Occipital lobe (tissue), 2 donors: Measurements from ENCODE around the gene IFT27. TPM values are rescaled to one million over a fixed set of nuclear protein-coding genes. Genes with fewer than 3 reads are reported as not detected.
A peak's percentile ranks its signal among the peaks of the same experiment; 100 is the strongest.

Source experiments
- DNase-seq: peaks from one replicate; lab custom pipeline; 2025; lab: John Stamatoyannopoulos, UW
- total RNA-seq: library from RNA; depleted of rRNA; stranded (reverse); fragments of >200 nt; gene quantifications from one replicate; pipeline ENCODE4 v1.2.3, GENCODE V29; 2014

The IFT27 gene
- 16.4 TPM for total RNA-seq

- DNase-seq, result peak; percentile 98
These were observed at the start of gene IFT27 for GRCh38 chr22:36775964-36776669. IFT27 (minus strand) TSS chr22:36776119; CDS start chr22:36775707, 412 bp downstream.

DNA sequence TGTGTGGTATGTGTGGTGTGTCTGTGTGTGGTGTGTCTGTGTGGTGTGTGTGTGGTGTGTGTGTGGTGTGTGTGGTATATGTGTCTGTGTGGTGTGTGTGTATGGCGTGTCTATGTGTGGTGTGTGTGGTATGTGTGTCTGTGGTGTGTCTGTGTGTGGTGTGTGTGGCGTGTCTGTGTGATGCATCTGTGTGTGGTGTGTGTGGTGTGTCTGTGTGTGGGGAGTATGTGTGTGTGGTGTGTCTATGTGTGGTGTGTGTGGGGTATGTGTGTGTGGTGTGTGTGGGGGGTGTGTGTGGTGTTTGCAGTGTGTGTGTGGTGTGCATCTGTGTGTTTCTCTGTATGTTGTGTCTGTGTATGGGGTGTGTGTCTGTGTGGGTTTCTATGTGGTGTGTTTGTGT lies 48.7 kb upstream of the IFT27 start:
- no peak for DNase-seq

- DNase-seq, result no peak
These were observed 47.4 kb upstream of the IFT27 start for GRCh38 chr22:36823186-36823839.

GRCh38 chr22:36822581-36822980 lies 46.7 kb upstream of the IFT27 start:
- DNase-seq, result no peak

GRCh38 chr22:36819112-36819511 lies 43.2 kb upstream of the IFT27 start:
- no peak for DNase-seq

- DNase-seq, result no peak
These were observed 42.2 kb upstream of the IFT27 start for GRCh38 chr22:36818010-36818642.

DNA sequence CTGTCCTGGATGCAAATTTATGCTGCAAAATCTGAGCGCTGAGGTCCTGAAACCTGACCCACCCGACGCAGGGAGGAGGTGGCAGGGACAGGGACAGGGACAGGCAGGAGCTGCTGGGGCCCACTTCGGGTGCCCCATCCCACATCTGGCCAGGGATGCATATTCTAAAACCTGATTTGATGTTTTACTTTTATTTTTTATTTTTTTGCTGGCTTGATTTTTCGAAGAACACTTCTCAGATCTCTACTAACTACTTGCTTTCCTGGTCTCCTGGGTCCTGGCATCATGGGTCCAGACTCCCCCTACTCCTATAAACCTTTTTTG lies 41.6 kb upstream of the IFT27 start:
- DNase-seq, result no peak

- peak; percentile 12 for DNase-seq
These were observed 41.0 kb upstream of the IFT27 start, which contains the start of gene PVALB for GRCh38 chr22:36816636-36817524. PVALB (minus strand) TSS chr22:36817035; CDS start chr22:36817005, 30 bp downstream.

- no peak for DNase-seq
These were observed 40.4 kb upstream of the IFT27 start for GRCh38 chr22:36816339-36816635.

GRCh38 chr22:36815558-36816338 lies 39.8 kb upstream of the IFT27 start:
- no peak for DNase-seq

- no peak for DNase-seq
These were observed 38.9 kb upstream of the IFT27 start for GRCh38 chr22:36814801-36815200.

- no peak for DNase-seq
These were observed 35.3 kb upstream of the IFT27 start for GRCh38 chr22:36811094-36811800.

DNA sequence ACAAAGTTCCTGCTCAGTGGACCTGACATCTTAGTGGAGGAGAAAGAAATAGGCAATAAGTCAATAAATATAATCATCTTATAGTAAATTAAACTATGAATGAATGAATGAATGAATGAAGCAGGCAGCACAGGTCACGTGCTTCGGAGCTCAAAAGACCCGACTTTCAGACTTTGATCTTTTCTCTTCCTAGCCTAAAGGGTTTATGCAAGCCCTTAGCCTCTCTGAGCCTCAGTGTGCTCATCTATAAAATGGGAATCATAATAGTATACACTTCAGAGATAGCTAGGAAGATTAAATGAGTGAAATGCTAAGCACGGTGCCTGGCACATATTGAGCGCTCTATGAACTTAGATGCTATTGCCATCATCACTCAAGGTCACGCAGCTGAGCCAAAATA lies 33.4 kb upstream of the IFT27 start:
- no peak for DNase-seq

- DNase-seq, result no peak
These were observed 32.9 kb upstream of the IFT27 start for GRCh38 chr22:36808721-36809344.

- DNase-seq, result no peak
These were observed 31.7 kb upstream of the IFT27 start for GRCh38 chr22:36807627-36808026.

DNA sequence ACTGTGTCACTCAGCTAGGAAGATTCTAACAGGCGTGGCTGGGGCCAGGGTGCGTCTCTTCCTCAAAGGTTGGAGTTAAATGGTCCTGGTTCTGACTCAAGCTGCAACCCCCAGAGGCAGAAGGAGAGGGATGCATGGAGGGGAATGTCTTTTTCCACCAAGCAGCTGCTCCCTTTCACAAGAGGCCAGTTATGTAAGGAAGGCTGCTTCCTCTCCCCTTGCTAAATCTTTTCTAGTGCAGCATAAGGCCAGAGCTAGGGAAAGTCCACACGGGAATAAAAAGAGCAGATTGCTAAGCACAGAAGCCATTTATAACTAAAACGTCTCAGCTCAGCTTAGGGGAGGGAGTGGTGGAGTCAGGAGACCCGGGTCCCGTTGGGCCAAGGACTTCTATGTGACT lies 30.9 kb upstream of the IFT27 start:
- DNase-seq, result no peak

GRCh38 chr22:36803358-36803757 lies 27.4 kb upstream of the IFT27 start:
- DNase-seq, result no peak

- DNase-seq, result no peak
These were observed 22.8 kb upstream of the IFT27 start for GRCh38 chr22:36798674-36799066.

DNA sequence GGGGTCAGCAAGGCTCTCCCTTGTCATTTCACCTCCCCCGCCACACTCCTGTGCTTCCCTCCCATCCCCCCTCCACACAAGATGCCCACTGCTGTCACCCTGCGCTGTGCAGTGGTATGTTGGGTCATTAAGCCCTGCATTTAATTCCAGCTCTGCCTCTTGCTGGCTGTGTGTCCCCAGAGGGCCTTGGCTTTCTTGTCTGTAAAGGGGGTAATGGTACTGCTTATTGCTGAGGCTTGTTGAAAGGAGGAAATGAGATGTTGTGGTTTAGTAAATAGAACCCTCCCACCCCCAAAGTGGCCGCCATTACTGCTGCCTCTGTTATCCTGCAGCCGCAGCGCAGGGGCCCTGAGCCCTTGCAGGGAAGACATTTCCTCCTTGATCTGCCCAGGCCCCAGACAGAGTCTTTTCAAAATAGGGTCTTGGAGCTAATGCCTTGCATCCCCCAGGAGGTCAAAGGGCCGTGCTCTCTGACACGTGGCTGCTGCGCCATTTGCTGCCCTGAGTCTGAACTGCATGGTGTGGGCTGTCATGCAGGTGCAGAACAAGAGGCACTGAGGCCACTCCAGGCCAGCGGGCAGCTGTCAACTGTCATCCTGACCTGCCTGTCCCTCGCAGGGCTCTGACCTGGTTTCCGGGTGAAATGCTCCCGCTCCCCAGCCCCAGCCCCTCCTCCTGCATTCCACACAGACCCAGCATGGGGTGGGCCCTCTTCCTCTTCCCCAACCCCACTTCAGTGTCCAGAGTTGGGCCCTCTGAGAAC lies 22.2 kb upstream of the IFT27 start:
- DNase-seq, result no peak
